Vagina (tissue), 2 donors: ENCODE measurements around the gene PXDN. TPM values are rescaled to one million over a fixed set of nuclear protein-coding genes. Genes with fewer than 3 reads are reported as not detected.
"Not testable (repeated sequence)": the region's sequence is repeated elsewhere in the genome, so short reads cannot be mapped to it uniquely, and the experiment has no call there.

Experiments used
- DNase-seq, 2 donors: peaks; one replicate each; pipeline ENCODE4 v3.0.0-alpha.2; 2017; ENCODE audit errors: extremely low spot score in 2 of 2
- H3K27ac ChIP-seq: fragments of 200-600 bp; sonication (generic); one replicate; pipeline ENCODE4 v1.5.1; 2019
- H3K27me3 ChIP-seq: fragments of 200-600 bp; sonication (generic); one replicate; pipeline ENCODE4 v1.5.1; 2019
- H3K36me3 ChIP-seq, 2 donors: fragments of 200-600 bp; sonication (generic); one replicate each; pipeline ENCODE4 v1.5.1; 2017 to 2019
- H3K4me1 ChIP-seq: fragments of 200-600 bp; sonication (generic); one replicate; pipeline ENCODE4 v1.5.1; 2019
- H3K4me3 ChIP-seq, 2 donors: fragments of 200-600 bp; sonication (generic); 1 replicate in 1 of 2; 2 replicates in 1 of 2; pipeline ENCODE4 v1.5.1; 2016 to 2019
- H3K9me3 ChIP-seq: fragments of 200-600 bp; sonication (generic); one replicate; pipeline ENCODE4 v1.5.1; 2019
- CTCF ChIP-seq, 3 experiments: fragments of 450-650 bp in 2 of 3; fragments of 200-600 bp in 1 of 3; sonication (generic) in 1 of 3; IDR thresholded peaks; one replicate each; pipeline ENCODE4 v1.5.1; 2017 to 2019; ENCODE audit warnings: antibody characterized with exemption in 3 of 3, mild to moderate bottlenecking in 2 of 3, moderate library complexity in 2 of 3
- POLR2A ChIP-seq, 2 donors: fragments of 450-650 bp; IDR thresholded peaks; one replicate each; pipeline ENCODE4 v1.6.1; 2017; ENCODE audit warnings: antibody characterized with exemption in 2 of 2, mild to moderate bottlenecking in 2 of 2, moderate library complexity in 2 of 2
- POLR2AphosphoS5 ChIP-seq, 2 donors: sonication (generic); formaldehyde crosslinking; IDR thresholded peaks; one replicate each; pipeline ENCODE4 v1.9.0; 2017; ENCODE audit warnings: antibody characterized with exemption in 2 of 2, mild to moderate bottlenecking in 2 of 2, low read depth in 1 of 2; ENCODE audit not compliant: insufficient read depth in 1 of 2
- intact Hi-C: fragments of 100-400 bp; cut with DNase I; formaldehyde crosslinking; loops from one replicate; pipeline ENCODE4 v1.15.1; 2023
- total RNA-seq: library from RNA; depleted of rRNA; stranded (reverse); fragments of >200 nt; gene quantifications from one replicate; pipeline ENCODE4 v1.2.3, GENCODE V29; 2016

The PXDN gene
- total RNA-seq, 1 donor from 2014 or later = 33.6 TPM

GRCh38 chr2:1758171-1758570, 13.9 kb upstream of the PXDN start:
- TF ChIP-seq POLR2A (IDR thresholded peaks at IDR 0.05) (no peak), POLR2AphosphoS5 (IDR thresholded peaks at IDR 0.05; ENCODE audit: insufficient read depth in 1 of 2, low read depth in 1 of 2) (no peak), CTCF (IDR thresholded peaks at IDR 0.05) (no peak)
- Histone ChIP-seq H3K4me3 (no peak overlapping the region), H3K4me1 (peaks cover 6% of the 10 kb centered on the region), H3K27ac (no peak overlapping the region), H3K36me3 (no peaks in the 10 kb centered on the region), H3K27me3 (no peaks in the 10 kb centered on the region), H3K9me3 (no peaks in the 10 kb centered on the region)
- DNase-seq = no peak
- intact Hi-C loops = loop anchor here (10.0 kb wide), 1 partner anchor 57 kb away; no protein-coding TSS in a partner anchor

- Histone ChIP-seq H3K9me3 (no peaks in the 10 kb centered on the region), H3K27me3 (no peaks in the 10 kb centered on the region), H3K4me1 (peaks cover 6% of the 10 kb centered on the region), H3K36me3 (no peaks in the 10 kb centered on the region), H3K4me3 (no peak overlapping the region), H3K27ac (no peak overlapping the region)
- no peak for DNase-seq
- intact Hi-C loops = loop anchor here (10.0 kb wide), 1 partner anchor 57 kb away; no protein-coding TSS in a partner anchor
- TF ChIP-seq CTCF (IDR thresholded peaks at IDR 0.05) = no peak
- no peak for TF ChIP-seq POLR2AphosphoS5 (IDR thresholded peaks at IDR 0.05; ENCODE audit: insufficient read depth in 1 of 2, low read depth in 1 of 2)
- no peak for TF ChIP-seq POLR2A (IDR thresholded peaks at IDR 0.05)
These were observed 13.3 kb upstream of the PXDN start for GRCh38 chr2:1757567-1757966.

GRCh38 chr2:1757146-1757545, 12.8 kb upstream of the PXDN start:
- not testable (repeated sequence) for H3K27ac ChIP-seq, H3K27me3 ChIP-seq, H3K4me3 ChIP-seq, H3K36me3 ChIP-seq, H3K9me3 ChIP-seq, DNase-seq, H3K4me1 ChIP-seq
- intact Hi-C loops = loop anchor here (10.0 kb wide), 1 partner anchor 58 kb away; no protein-coding TSS in a partner anchor

GRCh38 chr2:1756456-1756855, 12.1 kb upstream of the PXDN start:
- intact Hi-C loops = loop anchor here (10.0 kb wide), 1 partner anchor 58 kb away; no protein-coding TSS in a partner anchor
- no peak for DNase-seq
- H3K9me3 ChIP-seq = no peaks in the 10 kb centered on the region
- no peaks in the 10 kb centered on the region for H3K27me3 ChIP-seq
- TF ChIP-seq POLR2AphosphoS5 (IDR thresholded peaks at IDR 0.05; ENCODE audit: insufficient read depth in 1 of 2, low read depth in 1 of 2) (no peak), POLR2A (IDR thresholded peaks at IDR 0.05) (no peak), CTCF (IDR thresholded peaks at IDR 0.05) (no peak)
- H3K36me3 ChIP-seq = no peaks in the 10 kb centered on the region
- peaks cover 6% of the 10 kb centered on the region for H3K4me1 ChIP-seq
- no peak overlapping the region for H3K4me3 ChIP-seq
- no peak overlapping the region for H3K27ac ChIP-seq

GRCh38 chr2:1755436-1756191, 11.3 kb upstream of the PXDN start:
- Histone ChIP-seq H3K27ac (peak overlapping the region; percentile 23), H3K27me3 (no peaks in the 10 kb centered on the region), H3K9me3 (no peaks in the 10 kb centered on the region), H3K36me3 (no peaks in the 10 kb centered on the region), H3K4me3 (no peak overlapping the region), H3K4me1 (peaks cover 6% of the 10 kb centered on the region)
- no peak for DNase-seq
- TF ChIP-seq POLR2AphosphoS5 (IDR thresholded peaks at IDR 0.05; ENCODE audit: insufficient read depth in 1 of 2, low read depth in 1 of 2) (no peak), CTCF (IDR thresholded peaks at IDR 0.05) (no peak), POLR2A (IDR thresholded peaks at IDR 0.05) (no peak)
- intact Hi-C loops = loop anchor here (10.0 kb wide), 1 partner anchor 59 kb away; no protein-coding TSS in a partner anchor
